ENCODE data around the gene PAQR9. TPM values are rescaled to one million over a fixed set of nuclear protein-coding genes. Genes with fewer than 3 reads are reported as not detected.
A peak's percentile ranks its signal among the peaks of the same experiment; 100 is the strongest.
"Not testable (repeated sequence)": the region's sequence is repeated elsewhere in the genome, so short reads cannot be mapped to it uniquely, and the experiment has no call there.

PAQR9 gene
- total RNA-seq, 4 donors from 2014 or later, result not detected

- intact Hi-C loops (cut with DNase I), result loop anchor here (5.0 to 10.0 kb wide), 2 partner anchors 166 to 408 kb away; no protein-coding TSS in a partner anchor
- WGBS, 2 donors, result 78 to 79% methylated on average over 5 of the region's 5 CpGs
- no peaks in the 10 kb centered on the region for H3K27me3 ChIP-seq
- no peaks in the 10 kb centered on the region for H3K36me3 ChIP-seq
- H3K4me3 ChIP-seq (replicated peaks in 1 of 3), result no peak overlapping the region
- no peaks in the 10 kb centered on the region for H3K9me3 ChIP-seq
- no peaks in the 10 kb centered on the region for H3K4me1 ChIP-seq
- DNase-seq, result no peak
- no peak overlapping the region for H3K27ac ChIP-seq
- TF ChIP-seq POLR2A (IDR thresholded peaks at IDR 0.05), result no peak
Observed at GRCh38 chr3:142990721-142991120, 27.2 kb upstream of the PAQR9 start.

GRCh38 chr3:142988826-142989225 lies 25.4 kb upstream of the PAQR9 start:
- intact Hi-C loops (cut with DNase I), result not testable (repeated sequence)

GRCh38 chr3:142988221-142988620 lies 24.7 kb upstream of the PAQR9 start:
- H3K27ac ChIP-seq; H3K9me3 ChIP-seq; H3K4me3 ChIP-seq (replicated peaks in 1 of 3); H3K4me1 ChIP-seq; intact Hi-C loops (cut with DNase I); H3K27me3 ChIP-seq; DNase-seq; H3K36me3 ChIP-seq: not testable (repeated sequence)
- WGBS, 2 donors, result 84 to 93% methylated on average over 2 of the region's 2 CpGs

More at GRCh38 chr3:142988826-142989225, 25.4 kb upstream of the PAQR9 start:
- WGBS, 2 donors, result 100% methylated on average over 2 of the region's 3 CpGs; no CpG with 5 or more reads in 1 of the 2 donors
- H3K4me3 ChIP-seq (replicated peaks in 1 of 3); DNase-seq; H3K27ac ChIP-seq; H3K9me3 ChIP-seq; H3K4me1 ChIP-seq; H3K27me3 ChIP-seq; H3K36me3 ChIP-seq: not testable (repeated sequence)

- intact Hi-C loops (cut with DNase I), result no loop called here
- DNase-seq, result no peak
- no peaks in the 10 kb centered on the region for H3K36me3 ChIP-seq
- no peaks in the 10 kb centered on the region for H3K27me3 ChIP-seq
- 24 to 26% methylated on average over 7 of the region's 7 CpGs for WGBS, 2 donors
- no peak for TF ChIP-seq CTCF (IDR thresholded peaks at IDR 0.05)
- no peak for TF ChIP-seq POLR2A (IDR thresholded peaks at IDR 0.05)
- no peaks in the 10 kb centered on the region for H3K4me1 ChIP-seq
- H3K4me3 ChIP-seq (replicated peaks in 1 of 3), result no peak overlapping the region
- no peaks in the 10 kb centered on the region for H3K9me3 ChIP-seq
- no peak overlapping the region for H3K27ac ChIP-seq
Observed at GRCh38 chr3:142987707-142988106, 24.2 kb upstream of the PAQR9 start.

- no peak overlapping the region for H3K4me3 ChIP-seq (replicated peaks in 1 of 3)
- H3K36me3 ChIP-seq, result no peaks in the 10 kb centered on the region
- H3K9me3 ChIP-seq, result no peaks in the 10 kb centered on the region
- H3K4me1 ChIP-seq, result no peaks in the 10 kb centered on the region
- WGBS, 2 donors, result 64 to 71% methylated on average over 5 of the region's 5 CpGs
- peak in 4 of 6 experiments; percentile 24 to 65 (median 56) for TF ChIP-seq CTCF (IDR thresholded peaks at IDR 0.05)
- no peak for TF ChIP-seq POLR2A (IDR thresholded peaks at IDR 0.05)
- no peaks in the 10 kb centered on the region for H3K27me3 ChIP-seq
- DNase-seq, result no peak
- H3K27ac ChIP-seq, result no peak overlapping the region
- intact Hi-C loops (cut with DNase I), result no loop called here
Observed at GRCh38 chr3:142987080-142987700, 23.7 kb upstream of the PAQR9 start.

- no peaks in the 10 kb centered on the region for H3K36me3 ChIP-seq
- no peak overlapping the region for H3K27ac ChIP-seq
- no peaks in the 10 kb centered on the region for H3K27me3 ChIP-seq
- H3K9me3 ChIP-seq, result no peaks in the 10 kb centered on the region
- no peak overlapping the region for H3K4me3 ChIP-seq (replicated peaks in 1 of 3)
- TF ChIP-seq CTCF (IDR thresholded peaks at IDR 0.05) (no peak), POLR2A (IDR thresholded peaks at IDR 0.05) (no peak)
- DNase-seq, result no peak
- 96 to 97% methylated on average over 3 of the region's 3 CpGs for WGBS, 2 donors
- H3K4me1 ChIP-seq, result no peaks in the 10 kb centered on the region
- intact Hi-C loops (cut with DNase I), result no loop called here
Observed at GRCh38 chr3:142984255-142984654, 20.8 kb upstream of the PAQR9 start.

Data from thyroid gland (tissue), 4 donors.